Activated CD8-positive, alpha-beta memory T cell treated with anti-CD3 and anti-CD28 coated beads, Interleukin-2, amount 50 U/mL, for 24 hours (primary cell): Measurements from ENCODE around the gene PAQR7.
A peak's percentile ranks its signal among the peaks of the same experiment; 100 is the strongest.
"Not testable (repeated sequence)": the region's sequence is repeated elsewhere in the genome, so short reads cannot be mapped to it uniquely, and the experiment has no call there.

ENCODE experiments used
- DNase-seq: peaks from one replicate; pipeline ENCODE4 v3.0.0-alpha.2; 2020; ENCODE audit errors: extremely low read depth

PAQR7 gene

DNA sequence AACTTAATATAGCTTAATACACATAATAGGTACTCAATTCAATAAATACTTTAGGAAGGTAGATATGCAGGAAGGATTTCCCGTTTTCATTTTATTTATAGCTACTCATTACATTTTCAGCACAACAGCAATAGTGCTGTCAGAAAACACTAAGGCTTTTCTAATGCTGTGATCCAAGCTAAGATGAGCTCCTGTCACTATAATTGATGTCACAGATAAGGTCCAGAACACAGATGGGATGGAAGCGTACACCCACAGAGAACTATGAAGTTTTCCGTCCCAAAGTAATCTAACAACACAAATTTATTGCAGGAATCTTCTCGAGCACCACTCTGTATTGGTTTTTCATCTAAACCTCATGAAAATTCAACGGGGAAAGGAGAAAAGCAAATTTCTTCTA lies 29.8 kb downstream of the PAQR7 start:
- no peak for DNase-seq

DNA sequence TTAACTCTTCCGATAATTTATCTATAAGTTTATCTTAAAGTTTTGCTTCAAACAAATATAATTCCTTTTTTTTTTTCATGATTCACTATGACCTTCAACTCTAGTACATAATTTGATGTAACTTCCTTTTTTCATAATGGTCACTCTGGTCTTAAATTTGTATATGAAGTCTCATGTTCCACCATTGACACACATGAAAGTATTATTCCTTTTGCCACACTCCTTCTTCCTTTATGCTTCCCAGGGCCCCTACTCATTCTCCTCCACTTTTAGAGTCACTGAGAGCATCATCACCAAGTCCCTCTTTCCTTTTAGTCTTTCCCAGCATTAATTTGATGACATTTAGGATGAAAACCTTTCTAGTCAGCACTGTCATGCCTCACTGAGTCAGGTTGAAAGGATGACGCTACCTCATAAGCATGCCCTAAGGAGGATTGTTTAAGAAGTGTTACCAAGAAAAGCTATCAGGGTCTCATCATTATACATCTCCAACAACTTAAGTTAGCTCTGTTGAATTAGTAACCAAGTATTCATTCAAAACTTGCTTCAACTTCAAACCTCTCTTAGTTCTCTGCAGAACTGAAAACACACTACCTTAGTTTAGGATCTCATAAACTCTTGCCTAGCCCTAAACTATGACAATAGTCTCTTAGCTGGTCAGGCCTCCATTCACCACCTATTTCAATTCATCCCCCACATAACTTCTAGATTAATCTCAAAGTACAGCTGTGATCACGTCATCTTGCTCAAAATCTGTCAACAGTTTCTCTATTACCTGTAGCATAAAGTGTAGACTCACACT lies 30.8 kb downstream of the PAQR7 start:
- DNase-seq, result no peak

DNA sequence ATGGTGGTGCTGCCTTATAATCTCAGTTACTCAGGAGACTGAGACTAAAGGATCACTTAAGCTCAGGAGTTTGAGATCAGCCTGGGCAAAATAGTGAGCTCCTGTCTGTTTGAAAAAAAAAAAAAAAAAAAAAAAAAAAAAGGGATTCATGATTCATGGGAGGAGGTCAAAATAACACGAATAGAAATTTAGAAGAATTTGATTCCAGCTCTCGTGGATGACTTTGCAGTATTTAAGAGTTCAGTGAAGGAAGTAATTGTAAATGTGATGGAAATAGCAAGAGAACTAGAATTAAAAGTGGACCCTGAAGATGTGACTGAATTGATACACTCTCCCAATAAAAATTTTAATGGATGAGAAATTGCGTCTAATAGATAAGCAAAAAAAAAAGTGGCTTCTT lies 32.0 kb downstream of the PAQR7 start:
- DNase-seq, result no peak

DNA sequence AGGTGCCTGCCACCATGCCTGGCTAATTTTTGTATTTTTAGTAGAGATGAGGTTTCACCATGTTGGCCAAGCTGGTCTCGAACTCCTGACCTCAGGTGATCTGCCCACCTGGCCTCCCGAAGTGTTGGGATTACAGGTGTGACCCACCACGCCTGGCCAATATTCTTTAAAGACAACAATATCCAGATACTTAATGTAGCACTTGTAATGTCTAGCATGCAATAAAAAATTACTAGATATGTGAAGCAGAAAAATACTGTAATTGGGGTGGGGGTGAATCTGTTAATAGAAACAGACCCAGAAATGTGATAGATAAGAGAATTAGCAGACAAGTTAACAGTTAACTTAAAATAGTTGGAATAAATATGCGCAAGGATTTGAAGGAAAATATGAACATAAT lies 35.7 kb downstream of the PAQR7 start:
- not testable (repeated sequence) for DNase-seq

DNA sequence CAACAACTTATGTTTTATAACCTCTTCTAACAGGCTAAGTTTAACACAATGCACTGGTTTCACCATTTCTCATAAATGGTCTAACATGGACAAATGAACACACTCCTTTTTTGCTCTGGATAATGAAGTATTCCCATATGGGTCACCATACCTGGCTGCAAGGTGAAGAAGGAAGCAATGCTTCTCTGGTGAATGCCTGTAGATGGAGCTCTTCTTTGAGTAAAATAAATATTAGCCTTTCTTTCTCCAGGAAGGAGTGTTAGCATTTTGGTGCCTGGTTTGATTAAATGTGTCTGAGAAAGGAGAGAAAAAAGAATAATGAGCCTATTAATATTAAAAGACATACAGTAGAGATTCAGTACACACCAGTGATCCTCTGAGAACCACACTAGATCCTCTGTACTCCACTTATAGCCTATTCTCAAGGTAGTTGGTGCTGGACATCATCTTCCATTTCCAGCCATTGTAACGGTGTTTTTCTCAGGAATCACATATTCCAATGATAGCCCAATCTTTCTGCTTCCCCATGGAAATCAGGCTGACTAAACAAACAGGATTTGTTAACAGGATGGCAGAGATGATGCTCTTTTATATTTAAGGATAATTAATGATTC lies 38.1 kb downstream of the PAQR7 start:
- DNase-seq, result no peak

DNA sequence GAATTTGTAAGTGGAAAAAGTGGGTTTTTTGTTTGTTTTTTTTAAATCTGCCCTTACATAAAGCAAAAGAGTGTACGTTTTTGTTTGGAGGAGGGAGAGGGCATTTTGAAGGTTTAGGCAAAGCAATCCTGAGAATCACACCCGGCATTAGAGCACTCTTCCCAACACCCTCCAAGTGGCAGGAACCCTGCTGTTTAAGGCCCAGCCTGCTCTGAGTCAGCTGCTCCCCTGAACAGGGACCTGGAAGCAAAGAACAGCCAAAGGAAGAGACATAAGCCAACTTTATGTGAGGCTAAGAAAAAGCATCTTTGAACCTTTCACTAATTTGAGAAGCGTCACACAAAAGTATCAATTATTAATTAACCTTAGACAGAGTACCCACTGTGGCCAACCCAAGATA lies 38.8 kb downstream of the PAQR7 start:
- no peak for DNase-seq

DNA sequence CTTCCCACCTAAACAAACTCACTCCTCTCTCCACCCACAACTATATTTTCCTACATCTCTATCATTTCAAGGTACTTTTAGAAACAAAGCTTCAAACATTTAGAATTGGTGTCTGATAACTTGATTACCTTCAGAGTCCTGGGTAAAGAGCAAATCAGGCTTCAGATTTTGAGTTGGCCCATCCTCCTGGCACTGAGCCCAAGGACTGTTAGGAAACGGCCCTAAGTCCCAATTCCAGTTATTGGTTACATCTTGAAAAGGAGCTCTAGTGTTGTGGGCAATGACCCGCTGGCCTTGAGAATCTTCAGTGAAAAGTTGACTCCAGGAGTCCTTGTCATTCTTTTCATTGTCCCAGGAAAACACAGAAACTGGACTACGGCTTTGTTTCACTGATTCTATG lies 40.6 kb downstream of the PAQR7 start:
- DNase-seq, result no peak

DNA sequence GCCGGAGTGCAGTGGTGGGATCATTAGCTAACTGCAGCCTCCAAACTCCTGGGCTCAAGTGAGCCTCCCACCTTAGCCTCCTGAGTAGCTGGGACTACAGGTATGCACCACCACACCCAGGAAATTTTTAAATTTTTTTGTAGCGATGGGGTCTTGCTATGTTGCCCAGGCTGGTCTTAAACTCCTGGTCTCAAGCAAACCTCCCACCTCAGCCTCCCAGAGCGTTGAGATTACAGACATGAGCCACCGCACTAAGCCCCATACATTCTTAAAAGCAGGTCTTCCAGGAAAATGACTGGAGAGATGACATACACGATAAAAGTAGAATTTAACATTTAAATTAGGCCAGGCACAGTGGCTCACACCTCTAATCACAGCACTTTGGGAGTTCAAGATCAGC lies 42.4 kb downstream of the PAQR7 start:
- no peak for DNase-seq

DNA sequence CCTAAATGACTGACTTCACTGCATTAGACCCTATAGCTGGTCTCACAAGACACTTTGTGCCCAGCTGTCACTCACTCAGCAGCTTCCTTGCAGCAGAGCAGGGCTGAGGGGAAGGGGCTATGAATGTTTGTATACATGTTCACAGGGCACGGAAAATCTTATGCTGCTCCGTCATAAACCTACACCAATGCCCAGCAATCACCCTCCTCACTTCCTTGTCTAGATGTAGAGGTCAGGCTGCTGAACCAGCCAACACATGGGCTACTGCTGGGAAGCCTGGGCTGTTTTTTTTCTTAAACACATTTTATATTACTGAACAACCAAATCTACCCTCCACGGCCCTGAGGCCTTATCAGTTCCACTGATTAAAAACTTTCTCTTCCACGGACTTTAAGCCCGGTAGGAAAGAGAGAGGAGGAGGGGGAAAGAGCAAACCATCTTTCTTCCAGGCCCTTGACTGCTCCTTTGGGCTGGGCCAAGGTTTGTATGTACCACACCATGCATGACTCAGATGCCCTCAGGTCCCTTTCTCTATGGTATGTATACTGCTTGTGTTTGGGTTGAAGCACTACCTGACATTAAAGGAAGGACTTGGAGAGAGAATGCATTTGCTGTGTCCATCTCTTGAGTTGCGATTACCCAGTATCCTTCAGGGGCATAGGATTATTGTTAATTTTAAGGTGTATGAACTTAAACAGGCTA lies 43.0 kb downstream of the PAQR7 start:
- DNase-seq, result no peak

DNA sequence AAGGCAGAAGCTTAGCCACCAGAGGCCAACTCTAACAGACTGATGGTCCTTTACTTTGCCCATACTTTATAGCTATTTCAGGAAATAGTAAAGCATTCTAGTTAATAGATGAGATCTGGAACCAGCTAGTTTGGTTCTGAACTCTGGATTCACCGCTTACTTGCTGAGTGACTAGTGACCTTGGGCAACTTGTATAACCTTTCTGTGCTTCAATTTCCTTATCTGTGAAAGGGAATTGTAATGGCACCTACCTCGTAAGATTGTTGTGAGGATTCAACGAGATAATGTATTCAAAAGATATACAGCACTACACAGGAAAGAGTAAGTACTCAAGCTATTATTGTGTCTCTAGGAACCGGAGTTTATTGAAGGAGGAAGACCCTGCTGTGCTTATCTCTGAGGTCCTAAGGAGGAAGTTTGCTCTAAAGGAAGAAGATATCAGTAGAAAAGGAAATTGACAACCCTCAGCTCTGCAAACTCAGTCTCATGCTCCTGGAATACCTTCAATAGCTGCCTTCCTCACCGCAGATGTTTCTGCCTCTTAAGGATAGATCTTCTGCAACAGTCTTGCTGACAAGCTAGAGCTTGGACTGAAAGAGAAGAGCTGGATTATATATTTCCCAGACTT lies 43.8 kb downstream of the PAQR7 start:
- DNase-seq, result no peak

DNA sequence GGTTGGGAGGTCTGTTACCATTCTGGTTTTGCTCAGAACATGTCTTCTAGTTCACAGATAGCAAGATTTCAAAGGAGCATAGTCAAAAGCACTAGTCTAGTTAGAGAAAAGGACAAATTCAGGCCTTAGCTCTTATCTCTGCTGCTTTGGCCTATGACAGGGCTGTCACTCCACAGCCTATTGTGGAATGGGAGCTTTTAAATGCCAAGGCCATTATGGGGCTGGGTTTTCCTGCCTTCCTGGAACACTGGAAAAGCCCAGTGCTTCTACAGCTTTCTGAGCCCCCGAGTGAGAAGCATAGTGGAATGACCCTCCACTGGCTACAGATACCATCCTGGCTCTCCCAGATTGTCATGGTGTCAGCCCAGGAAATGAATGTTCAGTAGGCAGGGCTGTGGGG lies 46.5 kb downstream of the PAQR7 start:
- DNase-seq, result no peak

DNA sequence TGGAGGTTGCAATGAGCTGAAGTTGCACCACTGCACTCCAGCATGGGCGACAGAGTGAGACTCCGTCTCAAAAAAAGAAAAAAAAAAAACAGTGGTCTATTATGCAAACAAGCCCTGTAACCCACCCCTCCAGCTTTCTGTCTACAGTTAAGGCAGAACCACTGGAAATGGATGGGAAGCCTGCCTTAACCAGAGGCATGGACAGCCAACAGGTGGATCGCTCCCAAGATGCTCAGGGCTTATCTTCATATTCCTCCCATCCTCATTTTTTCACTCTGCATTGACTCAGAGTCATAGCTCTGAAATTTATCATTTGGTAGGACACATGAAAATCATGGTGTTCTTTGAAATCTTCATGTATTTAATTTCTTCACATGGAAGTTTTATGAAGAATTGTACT lies 47.0 kb downstream of the PAQR7 start:
- no peak for DNase-seq

DNA sequence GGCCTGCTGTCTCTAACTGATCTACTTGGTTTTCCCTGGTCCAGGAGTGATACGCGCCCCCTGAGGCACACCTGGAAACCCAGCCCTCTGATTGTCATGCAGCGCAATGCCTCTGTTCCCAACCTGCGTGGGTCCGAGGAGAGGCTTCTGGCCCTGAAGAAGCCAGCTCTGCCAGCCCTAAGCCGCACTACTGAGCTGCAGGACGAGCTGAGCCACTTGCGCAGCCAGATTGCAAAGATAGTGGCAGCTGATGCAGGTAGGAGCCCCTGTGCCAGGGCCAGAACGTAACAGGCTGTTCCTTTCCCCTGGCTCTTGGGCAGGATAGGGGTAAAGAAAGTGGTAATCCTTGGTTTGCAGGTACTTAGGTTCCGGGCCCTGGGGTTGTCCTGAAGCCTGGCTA lies 48.9 kb downstream of the PAQR7 start:
- DNase-seq, result no peak

DNA sequence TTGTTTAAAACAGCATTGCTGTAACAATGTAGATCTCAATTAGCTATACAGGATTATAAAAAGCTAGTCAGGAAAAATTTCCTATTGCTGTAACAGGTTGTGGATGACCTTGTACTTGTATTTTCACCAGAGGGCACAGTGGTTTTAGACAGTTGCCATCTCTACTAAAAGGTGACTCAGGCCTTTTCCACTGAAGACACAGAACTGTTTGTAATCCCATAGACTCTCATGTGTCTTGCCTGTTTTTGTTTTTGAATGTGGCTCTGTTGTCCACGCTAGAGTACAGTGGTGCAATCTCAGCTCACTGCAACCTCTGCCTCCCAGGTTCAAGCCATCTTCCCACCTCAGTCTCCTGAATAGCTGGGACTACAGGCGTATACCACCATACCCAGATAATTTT lies 49.9 kb downstream of the PAQR7 start:
- DNase-seq, result no peak

DNA sequence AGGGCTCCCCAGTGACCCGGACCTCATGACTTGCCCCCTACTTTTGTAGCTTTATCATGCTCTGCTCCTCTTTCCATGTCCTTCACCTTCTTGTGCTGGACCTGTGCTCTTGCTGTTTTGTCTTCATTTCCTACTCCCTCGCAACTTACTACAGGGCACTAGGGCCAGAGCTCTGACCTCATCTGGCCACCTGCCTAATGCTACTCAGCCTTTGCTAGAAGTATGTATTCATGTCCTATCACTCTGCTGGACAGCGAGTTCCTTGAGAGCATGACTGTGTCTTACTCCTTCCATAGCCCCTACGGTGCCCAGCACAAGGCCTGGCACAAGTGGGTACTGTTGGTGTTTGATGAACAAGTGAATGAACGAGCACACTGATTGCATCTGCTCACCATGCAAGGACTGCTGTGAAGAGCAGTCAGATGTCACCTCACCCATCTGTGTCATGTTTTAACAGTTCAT lies 53.8 kb downstream of the PAQR7 start:
- no peak for DNase-seq

DNA sequence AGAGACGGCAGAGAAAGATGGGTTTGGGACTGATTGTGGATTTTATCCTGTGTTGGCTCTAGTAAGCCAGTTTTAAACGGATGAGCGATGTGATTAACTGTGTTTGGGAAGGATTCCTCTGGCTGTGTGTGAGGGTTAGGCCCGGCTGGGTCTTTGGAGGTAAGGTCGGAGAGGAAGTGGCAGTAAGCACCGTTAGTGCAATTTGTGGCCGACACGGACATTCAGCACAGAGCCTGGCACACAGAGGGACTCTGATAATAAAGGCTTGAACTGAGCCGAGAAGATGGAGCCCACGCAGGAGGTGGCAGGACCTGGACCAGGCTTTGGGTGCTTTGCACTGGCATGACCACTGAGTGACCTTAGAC lies 54.4 kb downstream of the PAQR7 start:
- DNase-seq, result no peak

DNA sequence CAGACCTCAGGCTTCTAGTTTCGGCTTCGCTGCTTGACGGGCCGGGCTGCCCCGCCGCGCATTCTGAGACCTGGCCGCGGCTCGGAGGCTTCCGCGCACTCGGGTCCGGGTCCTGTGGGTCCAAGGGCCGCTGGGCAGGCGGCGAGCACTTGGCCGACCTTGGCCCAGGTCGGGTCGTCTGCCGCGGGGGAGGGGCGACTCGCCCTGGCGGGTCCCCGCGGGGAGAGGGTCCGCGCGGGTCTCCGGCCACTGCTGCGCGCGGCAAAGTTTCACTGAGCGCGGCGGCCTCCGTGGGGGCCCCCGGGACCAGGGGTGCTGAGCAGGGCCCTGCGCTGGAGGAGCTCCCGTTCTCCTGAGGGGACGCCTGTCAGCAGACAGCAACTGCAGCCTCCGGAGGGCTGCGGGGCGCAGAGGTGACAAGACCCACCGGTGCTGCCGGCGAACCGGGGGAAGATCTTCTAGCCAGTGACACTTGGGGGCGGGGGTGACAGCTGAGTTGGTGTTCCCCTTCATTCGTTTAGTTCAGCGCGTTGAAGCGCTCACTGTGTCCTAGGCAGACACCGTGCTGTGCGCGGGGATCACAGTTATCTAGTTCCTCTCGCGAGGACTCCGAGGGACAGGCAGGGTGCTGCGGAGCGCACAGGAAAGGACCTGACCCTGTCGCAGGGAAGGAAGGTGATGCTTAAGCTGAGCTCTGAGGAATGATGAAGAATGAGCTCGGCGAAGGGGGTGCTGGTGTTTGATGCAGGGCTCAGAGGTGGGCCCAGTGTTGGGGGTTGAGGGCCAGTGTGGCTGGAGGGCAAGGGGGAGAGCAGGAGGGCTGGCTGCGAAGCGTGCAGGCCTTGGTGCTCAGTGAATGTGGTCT lies 55.0 kb downstream of the PAQR7 start:
- DNase-seq, result peak; percentile 37

DNA sequence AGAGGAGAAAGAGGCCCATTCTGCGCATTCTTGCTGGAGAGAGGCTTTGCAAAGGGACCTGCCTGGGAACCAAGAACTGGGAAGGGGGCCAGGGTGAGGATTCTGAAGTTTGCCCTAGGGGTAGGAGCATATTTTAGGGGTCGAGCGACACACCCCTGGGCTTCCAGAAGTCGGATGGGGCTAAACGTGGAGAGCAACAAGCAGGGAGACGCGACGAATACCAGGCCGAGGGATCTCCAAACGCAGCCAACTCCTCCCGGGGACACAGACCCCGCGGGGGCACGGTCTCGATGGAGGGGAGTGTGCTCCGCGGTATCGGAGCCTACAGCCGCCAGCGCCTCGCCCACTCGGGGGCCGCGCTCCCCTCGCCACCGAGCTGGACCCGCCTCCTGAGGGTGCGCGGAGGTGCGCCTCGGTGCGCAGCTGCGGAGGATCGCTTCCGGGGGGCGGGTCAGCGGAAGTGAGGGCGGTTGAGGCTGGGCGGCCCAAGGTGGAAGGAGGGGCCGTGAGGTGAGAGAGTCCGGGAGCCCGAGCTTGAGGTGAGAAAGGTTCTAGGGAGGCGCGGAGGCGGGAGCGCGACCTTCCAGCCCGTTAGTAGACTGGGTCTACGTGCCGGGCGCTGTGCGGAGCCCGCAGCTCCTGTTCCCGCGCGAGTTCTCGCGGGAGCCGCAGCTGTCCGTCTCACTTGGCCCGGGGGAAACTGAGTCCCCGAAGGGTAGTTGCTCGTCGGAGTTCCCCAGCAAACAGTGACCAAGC lies 55.8 kb downstream of the PAQR7 start, which contains the start of gene MTFR1L:
MTFR1L (plus strand) TSS at position 464 of the 756 bp plus-strand sequence. CDS start 3,151 bp downstream, outside the sequence.
- peak; percentile 84 for DNase-seq

DNA sequence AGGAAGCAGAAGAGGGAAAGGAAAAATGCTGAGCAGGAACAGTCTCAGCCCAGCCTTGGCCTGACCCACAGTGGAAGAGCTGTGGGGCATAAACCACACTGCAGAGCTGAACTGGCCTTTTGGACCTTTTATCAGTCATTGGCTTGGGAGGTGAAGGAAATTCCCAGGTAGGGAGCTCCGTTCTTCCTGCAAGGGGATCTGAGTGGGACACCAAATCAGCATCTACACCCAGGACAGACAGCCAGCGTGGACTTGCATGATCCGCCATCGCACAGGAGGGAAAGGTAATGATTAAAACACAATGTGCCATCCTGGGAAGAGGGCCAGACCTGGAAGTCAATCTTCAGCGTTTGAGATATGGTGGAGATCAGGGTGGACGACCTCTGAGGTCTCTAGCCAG lies 56.9 kb downstream of the PAQR7 start:
- DNase-seq, result no peak

DNA sequence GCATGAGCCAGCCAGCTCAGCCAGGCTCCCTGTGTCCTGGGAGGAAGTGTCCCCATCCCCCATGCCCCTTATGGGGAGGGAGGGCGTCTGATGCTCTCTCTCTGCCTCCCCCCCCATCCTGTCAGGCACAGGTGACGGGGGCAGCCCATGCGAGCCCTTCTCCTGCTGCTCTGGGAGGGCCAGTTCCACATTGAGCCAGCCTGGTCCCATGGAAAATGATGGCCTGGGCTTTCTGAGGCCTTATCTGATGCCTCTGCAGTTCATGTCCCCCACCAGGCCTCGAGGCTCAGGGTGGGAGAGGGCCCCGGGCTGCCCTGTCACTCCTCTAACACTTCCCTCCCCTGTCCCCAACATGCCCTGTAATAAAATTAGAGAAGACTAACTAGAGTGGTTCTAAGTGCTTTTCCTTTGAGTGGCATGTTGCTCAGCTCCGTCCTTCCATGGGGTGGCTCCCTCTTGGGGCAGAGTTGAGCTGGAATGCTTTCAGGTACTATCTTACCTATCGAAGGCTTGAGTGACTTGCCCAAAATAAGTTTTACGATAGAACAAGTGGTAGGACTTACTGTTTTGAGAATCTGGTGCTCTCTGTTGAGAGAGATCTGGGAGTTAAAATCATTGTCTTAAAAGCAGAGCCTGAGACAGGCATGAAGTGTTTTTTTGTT lies 57.5 kb downstream of the PAQR7 start:
- DNase-seq, result no peak
